HL-60/S4 (cell line): ENCODE measurements around the gene HECTD4.

Experiments
- in situ Hi-C: fragments of 300-500 bp; cut with MboI; formaldehyde crosslinking; loops from 2 replicates; pipeline ENCODE4 v1.14.3; 2022; ENCODE audit warnings: low sequenced_read_pairs

The HECTD4 gene

DNA sequence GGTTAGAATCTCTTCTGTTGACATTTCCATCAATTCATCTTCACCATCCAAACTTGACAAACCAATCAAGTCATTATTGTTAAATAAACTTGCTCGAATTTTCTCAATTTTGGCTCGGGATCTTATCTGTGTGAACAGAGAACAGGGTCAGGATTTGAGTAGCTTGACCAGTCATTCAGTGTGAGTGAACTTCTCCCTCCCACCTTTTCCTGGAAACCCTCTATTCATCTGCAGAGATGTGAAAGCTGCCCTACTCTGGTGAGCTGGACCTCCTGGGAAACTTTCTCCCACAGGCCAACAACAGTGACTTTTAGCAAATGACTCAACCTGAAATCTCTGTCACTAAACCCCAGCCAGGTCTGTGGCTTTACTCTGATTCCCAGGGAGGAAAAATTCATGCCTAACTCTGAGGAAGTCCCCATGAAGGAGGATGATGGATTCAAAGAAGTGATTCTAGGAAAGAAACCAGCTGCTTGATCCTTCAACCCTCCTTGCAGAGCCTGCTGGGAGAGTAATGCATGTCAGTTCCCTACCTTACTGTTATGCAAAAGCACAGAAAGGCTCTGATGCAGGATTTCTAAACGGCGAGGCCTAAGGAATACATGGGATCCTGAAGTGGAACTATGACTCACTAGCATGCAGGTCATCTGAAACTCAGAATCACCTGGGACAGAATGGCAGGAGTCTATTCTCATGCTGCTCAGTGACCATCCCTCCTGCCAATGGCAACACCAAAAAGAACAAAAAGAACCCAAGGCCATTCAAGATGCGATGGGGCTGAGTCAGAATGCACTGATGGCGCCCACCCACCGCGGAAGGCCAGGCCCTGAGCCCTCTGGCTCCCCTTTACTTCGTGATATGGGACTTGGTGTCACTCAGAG is 198.8 kb downstream of the HECTD4 start:
- in situ Hi-C loops: no loop called here

DNA sequence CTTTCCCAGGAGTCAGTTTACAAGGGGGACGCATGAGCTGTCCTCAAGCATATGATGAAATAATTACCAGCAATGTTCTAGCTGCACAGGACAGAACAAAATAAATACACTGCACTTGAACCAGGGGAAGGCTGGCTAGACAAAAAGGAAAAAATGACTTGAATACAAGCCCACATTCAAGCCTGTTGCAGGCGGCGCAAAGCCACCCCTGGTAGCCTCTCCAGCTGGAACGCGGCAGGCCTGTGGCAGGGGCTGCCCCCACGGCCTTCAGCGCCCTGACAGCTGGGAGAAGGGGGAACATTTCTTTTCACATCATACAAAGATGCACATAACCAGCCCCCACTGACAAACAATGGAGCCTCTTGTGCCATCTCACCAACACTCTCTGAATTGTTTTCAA is 199.7 kb downstream of the HECTD4 start:
- in situ Hi-C loops: no loop called here

DNA sequence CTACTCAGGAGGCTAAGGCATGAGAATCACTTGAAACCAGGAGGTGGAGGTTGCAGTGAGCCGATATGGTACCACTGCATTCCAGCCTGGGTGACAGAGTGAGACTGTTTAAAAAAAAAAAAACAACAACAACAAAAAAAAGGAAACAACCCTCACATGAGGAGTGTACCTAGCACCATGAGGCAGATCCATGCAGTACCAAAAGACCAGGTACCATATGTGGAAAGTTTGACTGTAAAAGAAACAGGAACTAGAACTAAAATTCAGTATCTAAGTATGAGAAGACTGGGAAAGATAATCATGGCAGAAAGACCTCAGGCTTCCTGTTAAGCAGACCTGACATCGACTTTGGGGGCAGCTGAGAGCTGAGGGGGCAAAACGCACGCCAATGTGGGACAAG is 201.8 kb downstream of the HECTD4 start:
- in situ Hi-C loops: no loop called here

DNA sequence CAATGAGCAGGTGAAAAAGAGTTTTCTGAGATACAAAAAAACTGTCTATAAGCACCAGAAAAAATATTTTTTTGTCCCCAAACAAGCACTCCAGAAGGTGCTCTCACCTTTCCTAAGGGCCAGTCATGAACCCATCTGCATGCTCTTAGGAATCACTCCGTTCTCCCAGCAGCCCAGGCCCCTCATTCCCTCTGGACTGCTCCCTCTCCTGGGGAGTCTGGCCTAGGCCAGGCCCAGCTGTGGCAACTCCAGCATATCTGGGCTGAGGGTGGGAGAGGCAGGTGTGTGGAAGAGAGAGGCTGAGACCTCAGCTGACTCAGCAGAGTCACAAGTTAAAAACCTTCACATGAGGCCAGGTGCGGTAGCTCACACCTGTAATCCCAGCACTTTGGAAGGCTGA is 202.3 kb downstream of the HECTD4 start:
- in situ Hi-C loops: no loop called here

DNA sequence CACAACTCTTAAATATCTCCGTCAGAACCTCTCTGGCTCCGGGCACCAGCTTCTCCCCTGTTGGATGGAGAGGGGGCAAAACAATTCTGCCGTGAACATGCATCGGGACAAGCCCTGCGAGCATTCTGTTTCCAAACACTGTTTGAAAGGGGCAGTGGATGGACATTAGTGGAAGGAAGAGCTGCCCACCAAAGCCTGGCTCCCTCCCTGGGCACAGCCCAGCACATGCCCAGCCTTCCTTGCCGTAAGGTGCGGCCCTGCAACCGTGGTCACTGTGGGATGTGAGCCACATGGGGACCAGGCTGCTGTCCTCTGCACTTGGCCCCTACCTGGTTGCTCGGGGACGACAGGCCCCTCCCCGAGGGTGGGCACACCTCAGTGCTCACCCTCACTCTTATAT is 202.9 kb downstream of the HECTD4 start:
- in situ Hi-C loops: no loop called here

DNA sequence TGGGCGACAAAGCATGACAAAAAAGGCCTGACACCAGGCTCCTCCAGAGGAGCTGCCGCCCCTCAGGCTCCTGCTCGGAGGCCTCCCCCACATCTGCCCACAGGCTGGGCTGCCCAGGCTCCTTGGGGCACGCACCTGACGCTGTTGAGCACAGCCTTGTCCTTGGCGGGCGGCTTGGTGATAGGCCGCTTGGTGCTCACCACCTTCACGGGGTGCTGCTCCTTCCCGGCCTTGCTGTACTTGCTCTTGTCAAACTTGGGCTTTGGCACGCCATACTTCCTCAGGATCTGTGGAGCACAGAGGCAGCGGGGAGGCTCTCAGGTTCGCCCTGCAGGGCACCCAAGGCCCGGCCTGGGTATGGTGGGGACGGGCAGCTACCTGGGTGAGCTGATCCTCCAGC is 203.4 kb downstream of the HECTD4 start:
- in situ Hi-C loops: no loop called here

DNA sequence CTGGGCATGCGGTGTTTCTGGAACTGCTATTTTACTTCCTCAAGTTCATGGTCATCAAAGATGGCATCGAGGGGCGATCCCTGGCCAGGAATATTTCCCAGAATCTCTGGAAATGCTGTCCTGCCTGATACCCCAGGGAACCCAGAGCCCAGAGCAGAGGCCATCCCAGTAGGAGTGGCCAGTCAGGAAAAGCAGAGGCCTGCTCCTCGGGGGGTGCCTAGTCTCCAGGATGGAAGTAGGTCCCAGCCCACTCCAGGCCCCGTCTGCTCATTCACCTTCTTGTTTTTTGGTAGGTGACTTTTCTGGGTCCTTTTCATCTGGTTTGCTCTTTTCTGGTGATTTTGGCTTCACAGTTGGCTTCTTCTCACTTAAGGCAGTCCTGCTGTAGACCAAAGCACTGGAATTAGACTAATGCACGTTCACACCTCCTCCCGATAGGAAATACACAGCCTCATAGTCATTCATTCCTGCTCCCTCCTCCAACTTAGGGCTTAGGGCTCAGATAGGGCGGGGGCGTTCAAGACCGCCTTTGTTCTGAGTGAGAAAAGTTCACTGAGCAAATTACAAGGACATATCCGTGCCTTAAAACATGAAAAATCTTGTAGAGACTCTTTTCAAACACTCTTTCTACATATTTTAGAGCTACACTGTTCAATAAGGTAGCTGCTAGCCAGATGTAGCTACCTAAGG is 205.8 kb downstream of the HECTD4 start:
- in situ Hi-C loops: no loop called here

DNA sequence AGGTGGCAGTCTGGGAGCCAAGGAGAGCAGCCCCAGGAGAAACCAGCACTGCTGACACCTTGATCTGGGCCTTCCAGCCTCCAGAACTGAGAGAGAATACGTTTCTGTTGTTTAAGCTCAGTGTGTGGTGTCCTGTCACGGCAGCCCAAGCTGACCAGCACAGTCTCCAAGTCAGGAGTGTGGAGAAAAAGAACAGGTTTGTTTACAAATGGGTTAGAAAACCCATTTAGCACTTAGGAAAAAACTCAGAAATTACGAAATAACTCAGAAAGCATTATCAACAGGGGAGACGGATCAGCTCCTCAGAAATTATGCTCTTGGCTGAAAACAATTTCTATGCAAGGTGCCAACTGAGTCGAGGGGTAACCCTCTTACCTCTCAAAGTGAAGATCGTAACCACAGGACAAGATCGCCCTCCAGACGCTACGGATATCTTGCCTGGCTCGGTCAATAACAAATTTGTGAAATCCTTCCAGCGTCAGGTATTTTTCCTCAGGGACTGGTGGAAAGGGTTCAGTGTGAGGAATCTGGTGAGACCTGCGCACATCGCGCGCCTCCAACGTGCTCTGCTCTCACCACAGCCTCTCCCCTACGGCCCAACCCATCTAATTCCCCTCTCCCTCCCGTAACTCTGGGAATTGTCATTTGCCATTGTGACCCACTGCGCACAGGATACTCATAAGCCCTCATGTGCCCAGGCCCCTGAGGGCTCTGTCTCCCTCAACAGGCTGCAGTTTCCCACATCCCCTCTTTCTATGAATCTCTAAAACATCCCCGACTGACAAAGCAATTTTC is 206.7 kb downstream of the HECTD4 start:
- in situ Hi-C loops: no loop called here

DNA sequence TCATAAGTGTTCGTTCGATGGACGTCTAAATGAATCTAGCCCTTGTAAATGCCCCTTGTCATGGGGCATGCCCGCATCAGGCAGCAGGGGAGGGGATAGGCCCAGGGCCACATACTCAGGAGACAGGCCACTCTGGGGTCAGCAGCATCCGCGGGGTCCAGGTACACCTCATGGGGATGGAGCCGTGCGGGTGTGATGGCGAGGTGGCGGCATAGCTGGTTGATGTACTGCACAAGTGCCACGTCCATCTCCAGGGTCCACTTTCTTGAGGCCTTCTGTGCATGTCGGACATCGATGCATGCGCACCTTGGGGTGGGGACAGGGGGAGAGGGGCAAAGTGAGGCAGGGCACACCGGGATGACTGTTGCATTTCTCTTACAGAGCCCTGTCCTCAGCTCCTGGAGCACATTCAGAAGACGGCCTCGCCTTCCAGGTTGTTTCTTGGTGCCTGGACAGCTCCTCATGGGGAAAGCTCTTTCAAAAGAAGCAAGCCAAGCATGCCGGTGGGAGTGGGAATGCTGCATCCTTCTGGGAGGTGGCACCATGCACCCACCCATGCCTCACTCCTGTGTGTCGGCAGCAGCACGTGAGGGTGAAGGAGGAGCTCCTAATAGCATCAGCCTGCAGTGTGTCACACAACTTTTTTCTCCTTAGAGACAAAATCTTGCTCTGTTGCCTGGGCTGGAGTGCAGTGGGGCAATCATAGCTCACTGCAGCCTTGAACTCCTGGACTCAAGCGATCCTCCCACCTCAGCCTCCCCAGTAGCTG is 209.5 kb downstream of the HECTD4 start:
- in situ Hi-C loops: no loop called here

DNA sequence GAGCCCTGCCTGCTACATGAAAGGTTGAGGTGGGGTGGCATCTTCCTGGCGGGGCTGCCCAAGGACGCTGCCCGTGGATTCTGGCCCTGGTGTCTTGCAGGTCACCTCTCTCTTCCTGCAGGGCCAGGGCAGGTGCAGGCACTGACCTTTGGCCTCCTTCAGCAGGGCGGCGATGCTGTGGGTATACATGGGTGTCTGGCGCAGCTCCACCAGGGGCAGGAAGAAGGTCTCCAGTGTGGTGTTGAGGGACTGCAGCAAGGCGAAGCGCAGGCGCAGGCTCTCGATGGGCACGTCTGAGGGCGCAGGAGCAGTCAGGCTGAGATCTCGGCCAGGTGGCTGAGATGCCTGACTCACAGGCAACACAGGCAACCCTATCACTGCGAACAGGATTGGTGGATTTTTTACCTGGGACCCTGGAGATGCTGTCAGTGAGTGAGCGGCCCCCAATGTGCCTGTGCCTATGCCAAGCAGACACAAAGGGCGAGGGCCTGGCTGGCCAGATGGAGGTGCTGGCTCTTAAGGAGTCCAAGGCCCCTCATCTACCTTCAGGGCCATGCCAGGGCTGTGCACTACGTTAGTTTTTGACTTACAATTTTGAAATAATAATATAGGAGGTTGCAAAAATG is 211.1 kb downstream of the HECTD4 start:
- in situ Hi-C loops: no loop called here

DNA sequence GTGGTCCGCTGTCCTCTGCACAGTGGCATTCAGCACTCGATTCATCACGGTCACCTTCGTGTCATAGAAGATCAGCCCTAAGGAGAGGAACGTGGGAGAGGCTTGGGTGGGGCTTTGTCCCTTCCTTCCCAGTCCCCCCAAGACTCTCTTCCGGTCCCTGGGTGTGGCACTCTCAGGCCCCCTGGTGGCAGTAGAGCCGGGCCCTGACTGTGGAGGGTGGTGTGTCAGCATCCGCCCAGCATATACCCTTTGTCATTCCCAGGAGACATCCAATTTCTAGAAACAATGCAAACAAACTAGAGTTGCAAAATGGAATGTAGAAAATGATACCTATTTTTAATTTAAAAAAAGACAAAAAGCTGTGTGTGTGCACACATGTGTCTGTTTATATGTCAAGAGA is 211.9 kb downstream of the HECTD4 start:
- in situ Hi-C loops: no loop called here

DNA sequence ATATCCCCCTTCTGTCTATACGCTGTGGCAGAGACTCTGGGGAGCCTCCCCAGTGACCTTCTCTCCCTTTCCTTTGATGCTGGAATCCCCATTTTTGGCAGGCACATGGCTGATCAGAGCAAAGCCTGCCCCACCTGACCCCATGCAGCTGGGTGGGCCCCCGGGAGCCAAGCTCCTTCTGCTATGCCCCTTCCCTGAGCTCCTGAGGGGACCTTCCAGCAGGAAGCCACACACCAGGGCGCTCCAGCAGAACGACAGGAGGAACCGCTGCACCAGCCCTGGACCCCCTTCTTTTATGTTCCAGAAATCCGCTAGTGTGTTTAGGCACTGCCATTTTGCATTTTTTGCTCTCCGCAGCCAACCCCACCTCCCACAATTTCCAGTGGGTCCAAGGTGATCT is 212.3 kb downstream of the HECTD4 start:
- in situ Hi-C loops: no loop called here

DNA sequence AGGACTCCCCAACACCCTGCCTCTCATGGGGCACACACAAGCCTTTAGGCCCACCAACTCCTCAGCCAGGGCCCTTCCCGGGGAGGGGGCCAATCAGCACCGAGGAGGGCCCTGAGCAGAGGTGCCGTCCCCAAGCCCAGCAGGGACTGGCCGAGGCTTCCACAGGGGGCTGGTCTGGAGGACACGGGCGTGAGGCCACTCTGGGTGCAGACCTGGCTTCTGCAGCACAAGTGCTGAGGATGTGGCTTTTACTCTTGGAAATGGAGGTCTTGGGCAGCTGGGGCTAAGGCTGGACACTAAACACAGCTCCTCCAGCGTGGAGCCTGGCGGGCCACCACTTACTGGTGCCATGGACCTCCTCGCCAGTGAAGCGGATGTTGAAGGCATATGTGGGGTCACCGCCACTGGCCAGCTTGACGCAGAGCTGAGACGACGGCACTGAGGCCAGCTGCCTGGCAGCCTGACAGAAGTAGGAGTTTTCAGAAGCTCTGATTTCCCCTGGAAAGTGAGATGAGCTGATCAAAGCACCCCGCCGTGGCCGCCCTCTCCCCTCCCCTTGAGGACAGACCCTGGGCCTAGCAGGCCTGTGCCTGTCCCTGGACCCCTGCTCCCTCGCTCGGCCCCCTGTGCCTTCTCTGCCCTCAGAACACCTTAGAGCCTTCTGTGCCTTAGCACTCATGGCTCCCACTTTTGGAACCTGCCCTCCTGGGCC is 212.9 kb downstream of the HECTD4 start:
- in situ Hi-C loops: no loop called here

DNA sequence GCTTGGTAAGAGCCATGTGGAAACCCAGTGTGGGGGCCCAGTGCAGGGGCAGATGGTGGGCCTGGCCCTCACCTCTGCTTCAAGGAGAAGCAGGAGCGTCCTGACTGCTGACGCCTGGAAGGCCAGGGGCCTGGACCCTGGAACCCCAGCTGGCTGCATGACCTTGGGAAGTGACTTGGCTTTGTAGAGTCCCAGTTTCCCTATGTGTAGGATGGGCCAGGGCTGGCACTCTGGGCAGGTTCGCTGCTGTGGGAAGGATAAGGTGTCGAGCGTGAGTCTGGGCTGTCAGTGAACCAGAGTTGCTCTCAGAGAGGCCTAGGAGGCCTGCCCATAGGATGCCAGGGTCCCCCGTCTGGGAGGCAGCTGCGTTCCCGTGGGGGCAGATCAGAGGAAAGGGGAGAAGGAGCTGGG is 213.7 kb downstream of the HECTD4 start:
- in situ Hi-C loops: no loop called here

DNA sequence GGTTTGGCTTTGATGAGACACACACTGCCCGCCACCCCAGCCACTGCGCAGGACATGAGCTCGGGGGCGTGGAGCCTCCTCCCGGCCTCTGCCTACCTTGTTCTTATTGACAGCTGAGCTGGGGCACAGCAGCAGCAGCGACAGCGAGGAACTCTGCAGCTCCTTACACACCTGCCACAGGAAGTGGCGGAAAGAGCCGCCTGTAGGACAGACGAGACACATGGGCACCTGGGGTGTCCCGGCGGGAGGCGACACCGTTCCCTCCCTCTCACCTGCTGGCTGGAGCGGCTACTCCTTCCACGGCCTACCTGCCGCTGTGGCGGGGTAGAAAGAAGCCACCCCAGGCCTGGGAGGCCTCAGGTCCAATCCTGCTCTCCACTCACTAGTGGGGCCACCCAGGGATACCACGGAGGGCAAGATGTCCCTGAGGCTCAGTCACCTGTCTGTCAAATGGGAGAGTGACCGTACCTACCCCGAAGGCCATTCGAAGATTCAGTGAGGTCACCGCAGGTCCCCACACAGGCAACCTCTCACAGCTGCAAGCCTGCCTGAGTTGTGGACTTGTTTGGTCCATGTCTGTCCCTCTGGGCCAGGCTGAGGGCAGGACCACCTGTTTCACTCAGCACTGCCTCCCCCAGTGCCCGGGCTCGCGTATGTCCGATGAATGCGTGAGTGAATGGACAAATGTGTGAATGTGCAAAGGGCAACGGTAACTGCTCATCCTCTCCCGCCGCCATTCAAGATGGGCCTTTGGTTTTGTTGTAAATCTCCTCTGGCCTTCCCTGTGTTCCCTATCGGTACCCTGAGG is 214.3 kb downstream of the HECTD4 start:
- in situ Hi-C loops: no loop called here

DNA sequence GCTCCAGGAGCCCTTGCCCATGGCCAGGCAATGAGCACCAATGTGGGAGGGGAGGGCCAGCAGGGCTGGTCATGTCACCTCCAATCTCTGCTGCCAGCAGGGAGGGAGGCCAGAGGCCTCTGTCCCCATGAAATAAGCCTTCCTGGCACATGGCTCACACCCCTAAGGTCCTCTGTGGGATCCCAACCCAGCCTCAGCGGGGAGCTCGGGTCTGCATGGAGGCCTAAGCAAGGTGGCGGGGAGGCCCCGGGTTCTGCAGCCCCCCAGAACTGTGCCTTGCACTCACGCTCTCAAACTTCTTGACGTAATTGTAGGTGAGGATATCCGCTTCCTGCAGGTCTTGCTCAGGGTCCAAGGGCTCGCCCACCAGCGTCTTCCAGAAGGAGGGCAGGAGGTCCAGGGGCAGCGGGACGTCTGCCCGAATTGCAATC is 215.2 kb downstream of the HECTD4 start:
- in situ Hi-C loops: no loop called here

DNA sequence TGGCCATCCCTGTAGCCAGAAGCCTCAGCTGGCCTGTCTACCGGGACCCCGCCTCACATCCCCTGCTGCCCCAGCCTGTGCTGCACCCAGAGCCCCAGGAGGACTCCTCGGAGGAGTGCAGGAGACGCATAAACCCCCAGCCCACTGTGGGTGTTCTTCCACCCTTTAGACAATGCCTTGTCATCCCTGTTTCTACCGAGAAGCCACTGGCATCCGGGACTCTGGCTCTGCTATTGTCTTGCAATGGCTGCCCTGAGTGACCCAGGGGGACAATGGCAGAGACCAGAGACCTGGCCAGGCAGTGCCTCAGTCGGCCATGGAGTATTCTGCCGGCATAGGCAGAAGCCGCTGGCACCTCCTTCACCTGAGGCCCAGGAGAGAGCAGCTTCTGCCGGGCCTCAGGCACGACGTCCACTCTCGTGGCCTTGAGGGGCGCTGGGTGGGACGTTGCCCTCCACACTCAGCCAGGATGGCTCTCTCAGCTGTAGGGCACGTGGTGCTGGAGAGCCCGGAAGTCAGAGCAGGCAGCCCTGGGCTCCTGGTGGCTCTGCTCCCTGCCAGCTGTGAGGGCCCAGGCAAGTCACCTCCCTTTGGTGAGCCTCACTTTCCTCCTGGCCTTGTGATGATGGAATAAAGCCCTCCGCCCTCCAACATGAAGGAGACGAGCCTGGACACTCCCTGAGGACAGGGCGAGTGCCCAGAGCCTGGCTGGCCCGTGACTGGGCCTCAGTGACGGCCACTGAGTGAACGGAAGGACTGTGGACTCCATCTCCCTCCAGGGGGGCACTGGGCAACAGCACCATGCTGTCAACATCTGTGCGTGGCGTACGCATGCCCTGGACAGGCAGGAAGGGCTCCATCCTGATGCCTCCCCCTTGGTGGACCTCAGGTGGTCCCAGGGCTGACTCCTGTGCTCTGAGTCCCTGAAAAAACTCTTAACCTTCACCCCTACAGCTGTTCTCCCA is 215.9 kb downstream of the HECTD4 start:
- in situ Hi-C loops: no loop called here

DNA sequence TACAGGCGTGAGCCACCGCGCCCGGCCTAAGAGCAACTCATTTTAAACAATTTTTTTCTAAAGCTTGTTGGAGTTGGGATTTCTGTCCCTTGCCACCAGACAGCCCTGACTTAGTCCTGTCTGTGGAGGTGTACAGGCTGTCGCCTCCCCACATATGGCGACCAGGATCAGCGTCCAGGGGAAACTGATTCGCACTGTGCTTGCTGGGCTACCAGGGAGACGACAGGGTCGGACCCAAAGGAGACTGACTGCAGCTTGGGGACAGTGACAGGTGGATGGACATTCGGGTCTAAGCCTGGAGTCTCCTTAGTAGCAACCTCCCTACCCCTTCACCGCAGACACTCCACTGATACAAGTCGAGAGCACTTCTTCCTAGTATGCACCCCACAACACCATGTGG is 216.6 kb downstream of the HECTD4 start:
- in situ Hi-C loops: no loop called here
